Activated CD8-positive, alpha-beta T cell treated with anti-CD3 and anti-CD28 coated beads, Interleukin-2, amount 10 ng/mL, durations not matched to agents 7 days and 5 days (primary cell): ENCODE results near the gene MTCH1. TPM values are rescaled to one million over a fixed set of nuclear protein-coding genes. Genes with fewer than 3 reads are reported as not detected.

Source experiments
- ATAC-seq: fragments of 150-1000 bp; cut with Tn5 transposase; one replicate; pipeline ENCODE4 v1.10.0; 2021; ENCODE audit warnings: moderate library complexity
- CTCF ChIA-PET: fragments of 350-600 bp; sonication (Branson Sonifier 250); formaldehyde crosslinking; loops from one replicate; lab custom pipeline; 2021; ENCODE audit warnings: antibody characterized with exemption; lab: Charles Lee
- POLR2A ChIA-PET: fragments of 350-600 bp; sonication (Branson Sonifier 250); formaldehyde crosslinking; loops from one replicate; lab custom pipeline; 2021; ENCODE audit warnings: antibody characterized with exemption; lab: Charles Lee
- DNase-seq: peaks from one replicate; pipeline ENCODE4 v3.0.0-alpha.2; 2020
- H3K27ac Mint-ChIP-seq: one replicate; pipeline ENCODE4 v1.8.0; 2021; ENCODE audit warnings: mild to moderate bottlenecking, mixed read lengths
- H3K27me3 Mint-ChIP-seq: one replicate; pipeline ENCODE4 v1.8.0; 2021; ENCODE audit warnings: low read depth, mixed read lengths
- H3K36me3 Mint-ChIP-seq: one replicate; pipeline ENCODE4 v1.8.0; 2021; ENCODE audit warnings: low read depth, mixed read lengths
- H3K4me1 Mint-ChIP-seq: one replicate; pipeline ENCODE4 v1.8.0; 2021; ENCODE audit warnings: low read depth, mixed read lengths
- H3K4me3 Mint-ChIP-seq: one replicate; pipeline ENCODE4 v1.8.0; 2021; ENCODE audit warnings: mild to moderate bottlenecking, mixed read lengths
- H3K9me3 Mint-ChIP-seq: one replicate; pipeline ENCODE4 v1.8.0; 2022; ENCODE audit warnings: mixed read lengths; ENCODE audit not compliant: insufficient read depth
- total RNA-seq, 2 experiments: library from RNA; stranded (reverse); gene quantifications; one replicate each; pipeline ENCODE4 v1.2.3, GENCODE V29; 2021

Gene MTCH1
- total RNA-seq, 2 experiments from 2014 or later, result 117 to 122 TPM

- POLR2A ChIA-PET, result interaction anchor here (0.5 to 1.6 kb wide), 2 partner anchors 9 to 69 kb away, joined by 3 to 4 read pairs; no protein-coding TSS in a partner anchor
- CTCF ChIA-PET, result no interaction called here
- ATAC-seq, result no peak
- no peak overlapping the region for H3K27ac Mint-ChIP-seq
- peaks cover 16% of the 10 kb centered on the region for H3K36me3 Mint-ChIP-seq
- no peak for DNase-seq
- H3K9me3 Mint-ChIP-seq, result no peaks in the 10 kb centered on the region
- peaks cover 31% of the 10 kb centered on the region for H3K4me1 Mint-ChIP-seq
- H3K27me3 Mint-ChIP-seq, result no peaks in the 10 kb centered on the region
- H3K4me3 Mint-ChIP-seq, result no peak overlapping the region
These were observed 57.5 kb downstream of the MTCH1 start for GRCh38 chr6:36928547-36928918.

- no peak for ATAC-seq
- no peak for DNase-seq
- Mint-ChIP-seq H3K9me3 (no peaks in the 10 kb centered on the region), H3K4me1 (peaks cover 33% of the 10 kb centered on the region), H3K4me3 (no peak overlapping the region), H3K27ac (no peak overlapping the region), H3K27me3 (no peaks in the 10 kb centered on the region), H3K36me3 (peaks cover 16% of the 10 kb centered on the region)
- CTCF ChIA-PET, result interaction anchor here (1.2 to 2.9 kb wide), 5 partner anchors 10 to 90 kb away, joined by 3 to 12 read pairs (median 4); partner anchors contain the start of gene C6orf89
- POLR2A ChIA-PET, result interaction anchor here (0.6 to 1.6 kb wide), 3 partner anchors 9 to 19 kb away, joined by 3 read pairs; no protein-coding TSS in a partner anchor
These were observed 58.1 kb downstream of the MTCH1 start for GRCh38 chr6:36927691-36928546.

GRCh38 chr6:36926708-36927513 is 59.1 kb downstream of the MTCH1 start:
- Mint-ChIP-seq H3K27me3 (no peaks in the 10 kb centered on the region), H3K4me3 (no peak overlapping the region), H3K27ac (no peak overlapping the region), H3K4me1 (peaks cover 33% of the 10 kb centered on the region), H3K9me3 (no peaks in the 10 kb centered on the region), H3K36me3 (peaks cover 21% of the 10 kb centered on the region)
- ATAC-seq (no peak), DNase-seq (no peak)
- ChIA-PET CTCF (interaction anchor here (1.2 to 2.9 kb wide), 7 partner anchors 9 to 91 kb away, joined by 3 to 12 read pairs (median 4); partner anchors contain the start of gene C6orf89), POLR2A (interaction anchor here (0.6 to 1.3 kb wide), 2 partner anchors 9 to 20 kb away, joined by 3 read pairs; no protein-coding TSS in a partner anchor)

GRCh38 chr6:36925809-36926208 is 60.2 kb downstream of the MTCH1 start:
- ATAC-seq (peak; percentile 47), DNase-seq (peak; percentile 33)
- no peaks in the 10 kb centered on the region for H3K9me3 Mint-ChIP-seq
- H3K4me3 Mint-ChIP-seq, result no peak overlapping the region
- ChIA-PET CTCF (interaction anchor here (0.6 to 2.9 kb wide), 7 partner anchors 10 to 388 kb away, joined by 3 to 12 read pairs (median 3); partner anchors contain the start of gene C6orf89), POLR2A (no interaction called here)
- H3K27me3 Mint-ChIP-seq, result no peaks in the 10 kb centered on the region
- peaks cover 27% of the 10 kb centered on the region for H3K36me3 Mint-ChIP-seq
- H3K27ac Mint-ChIP-seq, result peak overlapping the region; percentile 73
- H3K4me1 Mint-ChIP-seq, result peaks cover 33% of the 10 kb centered on the region

- H3K4me3 Mint-ChIP-seq, result no peak overlapping the region
- POLR2A ChIA-PET, result interaction anchor here (0.6 to 1.0 kb wide), 3 partner anchors 23 to 61 kb away, joined by 3 to 4 read pairs (median 4); partner anchors contain the start of gene MTCH1
- peaks cover 34% of the 10 kb centered on the region for H3K4me1 Mint-ChIP-seq
- H3K27me3 Mint-ChIP-seq, result no peaks in the 10 kb centered on the region
- ATAC-seq (no peak), DNase-seq (no peak)
- H3K36me3 Mint-ChIP-seq, result peaks cover 32% of the 10 kb centered on the region
- CTCF ChIA-PET, result interaction anchor here (0.9 to 2.9 kb wide), 7 partner anchors 11 to 93 kb away, joined by 3 to 19 read pairs (median 4); partner anchors contain the start of gene C6orf89
- H3K9me3 Mint-ChIP-seq, result no peaks in the 10 kb centered on the region
- no peak overlapping the region for H3K27ac Mint-ChIP-seq
These were observed 61.1 kb downstream of the MTCH1 start for GRCh38 chr6:36924778-36925374.

GRCh38 chr6:36924131-36924530 is 61.9 kb downstream of the MTCH1 start:
- ChIA-PET POLR2A (interaction anchor here (0.9 to 1.2 kb wide), 3 partner anchors 11 to 62 kb away, joined by 3 to 4 read pairs (median 3); partner anchors contain the start of gene MTCH1), CTCF (interaction anchor here (0.7 to 2.8 kb wide), 6 partner anchors 11 to 94 kb away, joined by 3 to 19 read pairs (median 4); partner anchors contain the start of genes C6orf89 and MTCH1)
- H3K27me3 Mint-ChIP-seq, result no peaks in the 10 kb centered on the region
- H3K27ac Mint-ChIP-seq, result peak overlapping the region; percentile 9
- peak; percentile 56 for ATAC-seq
- peaks cover 39% of the 10 kb centered on the region for H3K4me1 Mint-ChIP-seq
- DNase-seq, result peak; percentile 24
- no peak overlapping the region for H3K4me3 Mint-ChIP-seq
- no peaks in the 10 kb centered on the region for H3K9me3 Mint-ChIP-seq
- peaks cover 38% of the 10 kb centered on the region for H3K36me3 Mint-ChIP-seq

- Mint-ChIP-seq H3K27me3 (no peaks in the 10 kb centered on the region), H3K4me1 (peaks cover 38% of the 10 kb centered on the region), H3K36me3 (peaks cover 55% of the 10 kb centered on the region), H3K27ac (no peak overlapping the region), H3K9me3 (no peaks in the 10 kb centered on the region), H3K4me3 (no peak overlapping the region)
- ChIA-PET POLR2A (no interaction called here), CTCF (interaction anchor here (1.5 kb wide), 1 partner anchor 35 kb away, joined by 4 read pairs; the partner anchor contains the start of gene C6orf89)
- no peak for DNase-seq
- ATAC-seq, result no peak
These were observed 65.5 kb downstream of the MTCH1 start for GRCh38 chr6:36920546-36920945.

GRCh38 chr6:36920049-36920448 is 65.9 kb downstream of the MTCH1 start:
- Mint-ChIP-seq H3K9me3 (no peaks in the 10 kb centered on the region), H3K27me3 (no peaks in the 10 kb centered on the region), H3K36me3 (peaks cover 56% of the 10 kb centered on the region), H3K27ac (no peak overlapping the region), H3K4me3 (no peak overlapping the region), H3K4me1 (peaks cover 37% of the 10 kb centered on the region)
- ChIA-PET POLR2A (no interaction called here), CTCF (interaction anchor here (1.1 kb wide), 1 partner anchor 98 kb away, joined by 5 read pairs; no protein-coding TSS in a partner anchor)
- DNase-seq (no peak), ATAC-seq (no peak)

Other genes with a start within 250 kb of the MTCH1 start
- gene CPNE5, start 146.8 kb downstream of the MTCH1 start, total RNA-seq, result 1 to 10 TPM; 1.4 to 1.7 TPM
- gene PPIL1, start 111.4 kb downstream of the MTCH1 start, total RNA-seq, result 10 to 100 TPM; 32.6 to 33.5 TPM
- 10 to 100 TPM; 40.0 to 41.1 TPM for gene C6orf89, start 100.2 kb downstream of the MTCH1 start, total RNA-seq
- gene PI16, start 31.5 kb downstream of the MTCH1 start, total RNA-seq, result under 1 TPM in 1 of 2 experiments, not detected in 1; 0.63 TPM
- 10 to 100 TPM; 10.1 to 12.1 TPM for gene FGD2, start 19.5 kb upstream of the MTCH1 start, total RNA-seq
- 100 to 1,000 TPM; 432 to 449 TPM for gene PIM1, start 184.0 kb upstream of the MTCH1 start, total RNA-seq